ENCODE measurements around the gene HABP2.

GRCh38 chr10:113604572-113604971, 51.7 kb downstream of the HABP2 start:
- no peak for TF ChIP-seq CTCF (conservative IDR thresholded peaks at IDR 0.05 in 1 of 2, IDR thresholded peaks at IDR 0.05 in 1 of 2; ENCODE audit: extremely low read depth in 1 of 2, insufficient read depth in 1 of 2, low read depth in 1 of 2, low read length in 2 of 2)
- no peak for TF ChIP-seq EZH2 (IDR thresholded peaks at IDR 0.05; ENCODE audit: borderline replicate concordance, low read length)
